ENCODE measurements around the gene ARHGEF16. TPM values are rescaled to one million over a fixed set of nuclear protein-coding genes. Genes with fewer than 3 reads are reported as not detected.

Gene ARHGEF16
- total and polyA plus RNA-seq, 2 experiments from 2014 or later: not detected

DNA sequence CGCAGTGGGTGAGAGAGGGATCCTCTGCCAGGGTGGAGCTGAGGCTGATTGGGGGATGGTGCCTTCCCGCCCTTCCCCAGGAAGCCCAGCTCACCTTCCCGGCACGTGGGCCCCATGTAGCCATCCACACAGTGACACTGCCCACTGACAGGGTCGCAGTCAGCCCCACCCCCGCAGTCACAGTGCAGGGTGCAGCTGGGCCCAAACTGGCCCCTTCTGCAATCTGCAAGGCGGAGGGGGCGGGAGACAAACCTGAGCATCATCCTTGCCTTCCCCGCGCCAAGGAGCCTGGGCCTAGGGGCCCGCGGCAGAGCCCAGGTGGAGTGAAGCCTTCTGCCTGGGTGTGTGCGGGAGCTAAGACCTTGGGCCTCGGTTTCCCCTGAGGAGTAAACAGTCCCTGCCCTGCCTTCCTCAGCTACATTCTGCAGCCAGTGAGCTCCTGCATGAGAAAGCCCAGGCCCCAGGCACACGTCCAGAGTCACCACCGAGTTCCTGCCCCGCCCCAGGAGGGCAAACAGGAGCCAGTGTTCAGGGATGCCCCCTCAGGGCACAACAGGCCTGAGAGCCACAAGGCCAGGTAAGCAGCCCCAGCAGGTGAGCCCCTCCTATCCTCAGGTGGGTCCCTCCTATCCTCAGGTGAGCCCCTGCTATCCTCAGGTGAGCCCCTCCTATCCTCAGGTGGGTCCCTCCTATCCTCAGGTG, 38.2 kb downstream of the ARHGEF16 start:
- no peak for DNase-seq
- TF ChIP-seq EZH2 (IDR thresholded peaks at IDR 0.05; ENCODE audit: insufficient read depth, poor library complexity, severe bottlenecking) (no peak), EZH2phosphoT487 (IDR thresholded peaks at IDR 0.05; ENCODE audit: insufficient read depth, low read depth) (no peak)
- no peaks in the 10 kb centered on the region for H3K79me2 ChIP-seq (ENCODE audit: insufficient read depth)
- no peaks in the 10 kb centered on the region for H3K27me3 ChIP-seq (replicated peaks; ENCODE audit: insufficient read depth)
- no peak overlapping the region for H3K4me2 ChIP-seq (ENCODE audit: unreplicated experiment)
- no peaks in the 10 kb centered on the region for H4K20me1 ChIP-seq (ENCODE audit: insufficient read depth)
- no peak overlapping the region for H3K27ac ChIP-seq
- no peaks in the 10 kb centered on the region for H3K9me2 ChIP-seq (ENCODE audit: insufficient read depth)
- H3K9me3 ChIP-seq (ENCODE audit: low read depth): no peaks in the 10 kb centered on the region
- no peak overlapping the region for H3K4me3 ChIP-seq
- in situ Hi-C loops (cut with MboI): no loop called here
- H3K36me3 ChIP-seq (ENCODE audit: low read depth): peaks cover 3% of the 10 kb centered on the region; the same call in 1 of the 2 replicates
- no peaks in the 10 kb centered on the region for H3K4me1 ChIP-seq (ENCODE audit: insufficient read depth)
- no peaks in the 10 kb centered on the region for H3F3A ChIP-seq (ENCODE audit: insufficient read depth)
- no peak overlapping the region for H2AFZ ChIP-seq
- no peak overlapping the region for H3K9ac ChIP-seq
- WGBS, 2 experiments (ENCODE audit: low coverage in 1 of 2, low lambda C conversion rate in 2 of 2, missing lambda C conversion rate in 2 of 2): 75 to 80% methylated on average over 17 of the region's 17 CpGs

DNA sequence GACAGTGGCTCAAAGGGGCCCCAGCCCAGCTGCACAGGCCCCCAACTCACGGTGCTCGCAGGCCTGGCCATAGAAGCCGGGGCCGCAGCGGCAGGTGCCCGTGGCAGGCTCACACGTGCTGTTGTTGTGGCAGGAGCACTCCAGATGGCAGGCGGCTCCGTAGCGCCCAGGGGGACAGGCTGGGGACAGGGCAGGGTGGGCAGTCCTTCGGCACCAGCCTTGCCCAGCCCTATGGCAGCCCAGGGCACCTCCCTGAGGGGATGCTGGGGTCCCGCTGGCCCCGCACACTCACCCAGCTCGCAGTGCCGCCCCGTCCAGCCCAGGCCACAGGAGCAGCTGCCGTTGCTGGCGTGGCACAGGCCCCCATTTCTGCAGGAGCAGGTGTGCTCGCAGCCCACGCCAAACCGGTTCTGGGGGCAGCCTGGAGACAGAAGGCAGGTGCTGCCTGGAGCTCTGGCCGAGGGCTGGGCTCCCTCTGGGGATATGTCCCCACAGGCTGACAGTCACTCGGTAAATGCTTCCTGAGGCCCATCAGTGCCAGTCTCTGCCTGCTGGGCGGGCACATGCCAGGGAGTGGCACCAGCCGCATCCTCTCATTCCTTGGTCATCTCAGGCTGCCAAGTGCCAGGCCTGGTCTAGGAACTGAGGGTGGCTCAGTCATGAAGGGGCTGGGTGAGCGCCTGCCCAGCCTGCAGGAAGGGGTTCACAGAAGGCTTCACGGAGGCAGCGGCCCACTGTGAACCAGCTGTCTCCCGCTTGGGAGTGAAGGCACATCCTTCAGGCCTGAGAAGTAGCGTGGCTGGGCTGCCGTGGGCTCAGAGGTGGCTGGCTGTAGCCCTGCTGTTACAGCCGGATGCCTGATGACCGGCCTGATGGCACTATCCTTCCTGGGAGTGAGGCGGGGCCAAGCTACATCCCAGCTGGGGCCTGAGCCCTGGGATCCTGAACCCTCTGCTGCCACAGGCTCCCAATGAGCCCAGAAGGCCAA, 40.1 kb downstream of the ARHGEF16 start:
- Histone ChIP-seq H3K9me3 (ENCODE audit: low read depth) (no peaks in the 10 kb centered on the region), H3K4me3 (no peak overlapping the region), H3F3A (ENCODE audit: insufficient read depth) (no peaks in the 10 kb centered on the region), H3K4me1 (ENCODE audit: insufficient read depth) (no peaks in the 10 kb centered on the region), H3K27me3 (replicated peaks; ENCODE audit: insufficient read depth) (no peaks in the 10 kb centered on the region), H3K27ac (no peak overlapping the region), H3K9me2 (ENCODE audit: insufficient read depth) (no peaks in the 10 kb centered on the region), H3K36me3 (ENCODE audit: low read depth) (no peaks in the 10 kb centered on the region; the same call in 1 of the 2 replicates), H3K79me2 (ENCODE audit: insufficient read depth) (no peaks in the 10 kb centered on the region), H3K9ac (no peak overlapping the region), H4K20me1 (ENCODE audit: insufficient read depth) (no peaks in the 10 kb centered on the region), H2AFZ (no peak overlapping the region), H3K4me2 (ENCODE audit: unreplicated experiment) (no peak overlapping the region)
- no peak for DNase-seq
- TF ChIP-seq EZH2 (IDR thresholded peaks at IDR 0.05; ENCODE audit: insufficient read depth, poor library complexity, severe bottlenecking): no peak
- no peak for TF ChIP-seq EZH2phosphoT487 (IDR thresholded peaks at IDR 0.05; ENCODE audit: insufficient read depth, low read depth)
- WGBS, 2 experiments (ENCODE audit: low coverage in 1 of 2, low lambda C conversion rate in 2 of 2, missing lambda C conversion rate in 2 of 2): 86 to 88% methylated on average over 33 to 34 of the region's 34 CpGs
- in situ Hi-C loops (cut with MboI): no loop called here

DNA sequence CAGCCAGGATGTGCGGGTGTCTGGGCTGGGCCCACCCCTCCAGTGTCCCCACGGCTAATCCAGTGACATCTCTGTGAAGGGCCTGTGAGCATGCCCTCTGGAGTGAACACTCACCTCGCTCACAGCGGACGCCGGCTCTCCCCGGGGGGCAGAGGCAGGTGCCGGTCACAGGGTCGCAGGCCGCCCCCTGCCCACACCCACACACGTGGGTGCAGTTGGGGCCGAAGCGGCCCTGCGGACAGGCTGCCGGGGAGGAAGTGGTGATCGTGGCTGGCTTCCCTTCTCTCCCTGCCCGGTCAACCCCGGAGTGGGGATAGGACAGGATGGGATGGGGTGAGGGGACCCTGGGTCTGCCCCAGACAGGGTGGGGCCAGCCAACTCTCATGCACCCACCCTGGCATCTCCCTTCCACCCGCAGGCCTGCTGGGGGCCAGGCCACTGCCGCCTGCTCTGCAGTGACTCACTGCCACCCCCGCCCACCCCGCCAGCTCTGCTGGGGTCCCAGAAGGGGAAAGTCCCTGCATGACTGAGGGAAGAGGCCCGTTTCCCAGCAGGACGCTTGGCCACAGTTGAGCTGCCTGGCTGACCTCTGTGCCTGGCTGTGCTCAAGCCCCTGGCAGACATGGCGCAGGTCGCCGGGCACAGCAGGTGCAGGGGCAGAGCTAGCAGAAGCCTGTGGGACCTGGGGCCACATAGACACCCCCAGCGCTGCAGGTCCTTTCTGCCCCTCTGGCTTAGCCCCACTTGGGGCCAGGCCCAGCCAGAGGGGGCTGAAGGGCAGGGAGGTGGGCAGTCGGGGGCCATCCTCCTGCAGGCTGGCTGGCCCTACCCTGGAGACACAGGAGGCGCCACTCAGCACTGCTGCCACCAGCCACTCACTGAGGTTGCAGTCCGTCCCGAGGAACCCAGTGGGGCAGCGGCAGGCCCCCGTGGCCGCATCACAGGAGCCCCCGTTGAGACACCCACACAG, 41.6 kb downstream of the ARHGEF16 start:
- H3K36me3 ChIP-seq (ENCODE audit: low read depth): no peaks in the 10 kb centered on the region
- no peaks in the 10 kb centered on the region for H3K4me1 ChIP-seq (ENCODE audit: insufficient read depth)
- TF ChIP-seq EZH2 (IDR thresholded peaks at IDR 0.05; ENCODE audit: insufficient read depth, poor library complexity, severe bottlenecking) (no peak), EZH2phosphoT487 (IDR thresholded peaks at IDR 0.05; ENCODE audit: insufficient read depth, low read depth) (no peak)
- no peaks in the 10 kb centered on the region for H3K9me2 ChIP-seq (ENCODE audit: insufficient read depth)
- 75% methylated on average over 26 to 33 of the region's 36 CpGs for WGBS, 2 experiments (ENCODE audit: low coverage in 1 of 2, low lambda C conversion rate in 2 of 2, missing lambda C conversion rate in 2 of 2)
- H3K27me3 ChIP-seq (replicated peaks; ENCODE audit: insufficient read depth): no peaks in the 10 kb centered on the region
- H3K9me3 ChIP-seq (ENCODE audit: low read depth): no peaks in the 10 kb centered on the region
- H3K4me3 ChIP-seq: no peak overlapping the region
- H3K79me2 ChIP-seq (ENCODE audit: insufficient read depth): no peaks in the 10 kb centered on the region
- H2AFZ ChIP-seq: no peak overlapping the region
- H3K4me2 ChIP-seq (ENCODE audit: unreplicated experiment): no peak overlapping the region
- no peaks in the 10 kb centered on the region for H3F3A ChIP-seq (ENCODE audit: insufficient read depth)
- no peak overlapping the region for H3K27ac ChIP-seq
- H4K20me1 ChIP-seq (ENCODE audit: insufficient read depth): no peaks in the 10 kb centered on the region
- peak; percentile 47 for DNase-seq
- in situ Hi-C loops (cut with MboI): no loop called here
- H3K9ac ChIP-seq: no peak overlapping the region

DNA sequence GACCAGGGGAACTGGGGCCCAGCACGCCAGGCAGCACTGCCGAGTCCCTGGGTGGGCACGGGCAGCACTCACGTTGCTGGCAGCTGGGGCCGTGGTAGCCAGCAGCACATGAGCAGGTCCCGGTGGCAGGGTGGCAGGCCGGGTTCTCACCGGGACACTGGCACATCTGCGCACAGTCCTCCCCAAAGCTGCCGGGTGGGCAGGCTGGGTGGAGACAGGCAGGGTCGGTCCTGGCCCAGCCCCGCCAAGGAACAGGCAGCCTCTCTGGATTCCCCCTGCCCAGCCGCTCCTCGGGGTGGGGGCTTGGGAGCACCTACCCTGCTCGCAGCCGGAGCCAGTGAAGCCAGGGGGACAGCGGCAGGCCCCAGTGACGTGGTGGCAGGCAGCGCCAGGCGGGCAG, 42.5 kb downstream of the ARHGEF16 start:
- H4K20me1 ChIP-seq (ENCODE audit: insufficient read depth): no peaks in the 10 kb centered on the region
- 83 to 87% methylated on average over 19 to 20 of the region's 20 CpGs for WGBS, 2 experiments (ENCODE audit: low coverage in 1 of 2, low lambda C conversion rate in 2 of 2, missing lambda C conversion rate in 2 of 2)
- no peaks in the 10 kb centered on the region for H3F3A ChIP-seq (ENCODE audit: insufficient read depth)
- no peaks in the 10 kb centered on the region for H3K36me3 ChIP-seq (ENCODE audit: low read depth)
- no peak for DNase-seq
- H3K27me3 ChIP-seq (replicated peaks; ENCODE audit: insufficient read depth): no peaks in the 10 kb centered on the region
- no peaks in the 10 kb centered on the region for H3K4me1 ChIP-seq (ENCODE audit: insufficient read depth)
- H3K9me2 ChIP-seq (ENCODE audit: insufficient read depth): no peaks in the 10 kb centered on the region
- TF ChIP-seq EZH2phosphoT487 (IDR thresholded peaks at IDR 0.05; ENCODE audit: insufficient read depth, low read depth) (no peak), EZH2 (IDR thresholded peaks at IDR 0.05; ENCODE audit: insufficient read depth, poor library complexity, severe bottlenecking) (no peak)
- H3K27ac ChIP-seq: no peak overlapping the region
- H3K79me2 ChIP-seq (ENCODE audit: insufficient read depth): no peaks in the 10 kb centered on the region
- H3K4me2 ChIP-seq (ENCODE audit: unreplicated experiment): no peak overlapping the region
- H3K9me3 ChIP-seq (ENCODE audit: low read depth): no peaks in the 10 kb centered on the region
- no peak overlapping the region for H3K4me3 ChIP-seq
- in situ Hi-C loops (cut with MboI): no loop called here
- no peak overlapping the region for H3K9ac ChIP-seq
- no peak overlapping the region for H2AFZ ChIP-seq

Data from GM23248 (cell line).